RWPE1 (cell line): ENCODE results near the gene SCRN1.

Source experiments
- CTCF ChIA-PET: fragments of 350-600 bp; sonication (Branson Sonifier 250); formaldehyde crosslinking; extraction: SDS; loops from one replicate; lab custom pipeline; 2021; lab: Yijun Ruan, JAX
- POLR2A ChIA-PET: fragments of 400-600 bp; formaldehyde crosslinking; extraction: SDS; loops from one replicate; lab custom pipeline; 2020; ENCODE audit warnings: antibody characterized with exemption; ENCODE audit not compliant: low non-redundant PET; lab: Yijun Ruan, JAX
- DNase-seq: peaks from one replicate; pipeline ENCODE4 v3.0.0; 2012; ENCODE audit warnings: low spot score
- H3K27ac ChIP-seq: fragments of 450-650 bp; 2 replicates; pipeline ENCODE4 v1.5.1; 2017
- TF ChIP-seq, protein P1 (sequence below): fragments of 450-650 bp; conservative IDR thresholded peaks from 2 replicates; pipeline ENCODE4 v1.5.1; 2017; ENCODE audit warnings: low read depth, mild to moderate bottlenecking

SCRN1 gene

DNA sequence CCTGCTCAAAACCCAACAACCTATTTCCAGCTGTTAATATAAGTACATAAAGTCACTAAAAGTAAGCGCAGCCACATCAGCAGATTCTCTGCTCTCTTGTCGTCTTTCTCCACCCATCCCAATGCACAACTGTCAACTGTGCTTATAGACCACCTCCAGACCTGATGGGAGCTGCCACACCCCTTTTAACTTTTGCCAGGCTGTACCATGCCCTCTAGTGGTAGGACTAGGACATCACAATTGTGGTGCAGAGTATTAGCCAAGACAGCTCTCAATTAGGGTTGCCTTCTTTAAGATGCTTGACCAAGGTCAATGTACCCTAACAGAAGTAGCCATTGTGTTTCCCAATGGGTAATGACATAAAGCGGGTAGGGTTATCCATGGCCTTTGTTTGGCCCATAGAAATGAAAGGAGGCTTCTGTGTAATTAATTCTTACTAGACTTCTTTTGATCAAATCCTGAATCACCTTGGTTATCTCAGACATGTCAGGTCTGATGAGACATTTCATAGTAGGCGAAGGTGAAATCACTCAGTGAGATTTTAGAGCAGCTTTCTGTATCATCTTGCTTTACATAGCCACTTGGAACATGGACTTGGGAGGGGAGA is 68.1 kb downstream of the SCRN1 start:
- TF ChIP-seq, protein P1, sequence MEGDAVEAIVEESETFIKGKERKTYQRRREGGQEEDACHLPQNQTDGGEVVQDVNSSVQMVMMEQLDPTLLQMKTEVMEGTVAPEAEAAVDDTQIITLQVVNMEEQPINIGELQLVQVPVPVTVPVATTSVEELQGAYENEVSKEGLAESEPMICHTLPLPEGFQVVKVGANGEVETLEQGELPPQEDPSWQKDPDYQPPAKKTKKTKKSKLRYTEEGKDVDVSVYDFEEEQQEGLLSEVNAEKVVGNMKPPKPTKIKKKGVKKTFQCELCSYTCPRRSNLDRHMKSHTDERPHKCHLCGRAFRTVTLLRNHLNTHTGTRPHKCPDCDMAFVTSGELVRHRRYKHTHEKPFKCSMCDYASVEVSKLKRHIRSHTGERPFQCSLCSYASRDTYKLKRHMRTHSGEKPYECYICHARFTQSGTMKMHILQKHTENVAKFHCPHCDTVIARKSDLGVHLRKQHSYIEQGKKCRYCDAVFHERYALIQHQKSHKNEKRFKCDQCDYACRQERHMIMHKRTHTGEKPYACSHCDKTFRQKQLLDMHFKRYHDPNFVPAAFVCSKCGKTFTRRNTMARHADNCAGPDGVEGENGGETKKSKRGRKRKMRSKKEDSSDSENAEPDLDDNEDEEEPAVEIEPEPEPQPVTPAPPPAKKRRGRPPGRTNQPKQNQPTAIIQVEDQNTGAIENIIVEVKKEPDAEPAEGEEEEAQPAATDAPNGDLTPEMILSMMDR: peak; percentile 97
- DNase-seq: peak; percentile 65
- POLR2A ChIA-PET: no interaction called here
- CTCF ChIA-PET: interaction anchor here (0.5 to 2.7 kb wide), 24 partner anchors 13 to 999 kb away, joined by 3 to 11 read pairs (median 3); no protein-coding TSS in a partner anchor
- no peak overlapping the region for H3K27ac ChIP-seq

DNA sequence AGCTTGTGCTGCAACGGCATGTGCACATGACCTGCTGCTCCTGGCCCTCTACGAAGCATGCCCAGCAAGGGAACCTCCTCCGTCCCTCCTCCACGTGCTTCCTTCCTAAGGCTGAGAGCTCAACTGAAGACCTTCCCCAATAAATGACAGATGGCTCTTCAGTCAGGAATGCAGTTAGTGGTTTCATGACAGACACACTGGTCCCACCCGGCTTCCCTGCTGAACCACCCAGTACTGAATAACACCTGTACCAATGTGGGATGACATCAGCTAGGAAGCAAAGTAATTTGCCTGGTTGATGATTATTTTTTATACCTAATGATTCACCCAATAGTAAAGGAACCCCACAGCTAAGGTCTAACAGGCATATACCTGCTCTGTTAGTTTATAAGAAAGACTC is 69.1 kb downstream of the SCRN1 start:
- TF ChIP-seq, protein P1: no peak
- CTCF ChIA-PET: interaction anchor here (1.0 to 2.7 kb wide), 5 partner anchors 8 to 998 kb away, joined by 3 to 11 read pairs (median 3); no protein-coding TSS in a partner anchor
- POLR2A ChIA-PET: no interaction called here
- H3K27ac ChIP-seq: no peak overlapping the region
- DNase-seq: no peak

DNA sequence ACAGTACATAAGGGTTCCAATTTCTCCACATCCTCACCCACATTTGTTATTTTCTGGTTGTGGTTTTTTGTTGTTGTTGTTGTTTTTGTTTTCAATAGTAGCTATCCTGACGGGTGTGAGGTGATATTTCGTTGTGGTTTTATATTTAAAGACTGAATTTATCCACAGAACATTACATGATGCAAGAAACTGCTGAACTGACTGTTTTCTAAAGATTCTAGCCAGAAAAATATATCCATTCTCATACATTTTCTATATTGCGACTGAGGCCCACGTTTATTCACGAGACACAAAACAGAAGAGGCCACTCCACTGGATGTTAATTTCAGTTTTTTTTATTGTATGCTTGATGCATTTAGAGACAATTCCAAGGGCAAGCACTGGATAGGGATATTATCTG is 69.8 kb downstream of the SCRN1 start:
- H3K27ac ChIP-seq: no peak overlapping the region
- DNase-seq: no peak
- ChIA-PET CTCF (interaction anchor here (1.1 kb wide), 1 partner anchor 9 kb away, joined by 3 read pairs; no protein-coding TSS in a partner anchor), POLR2A (no interaction called here)
- TF ChIP-seq, protein P1: no peak

DNA sequence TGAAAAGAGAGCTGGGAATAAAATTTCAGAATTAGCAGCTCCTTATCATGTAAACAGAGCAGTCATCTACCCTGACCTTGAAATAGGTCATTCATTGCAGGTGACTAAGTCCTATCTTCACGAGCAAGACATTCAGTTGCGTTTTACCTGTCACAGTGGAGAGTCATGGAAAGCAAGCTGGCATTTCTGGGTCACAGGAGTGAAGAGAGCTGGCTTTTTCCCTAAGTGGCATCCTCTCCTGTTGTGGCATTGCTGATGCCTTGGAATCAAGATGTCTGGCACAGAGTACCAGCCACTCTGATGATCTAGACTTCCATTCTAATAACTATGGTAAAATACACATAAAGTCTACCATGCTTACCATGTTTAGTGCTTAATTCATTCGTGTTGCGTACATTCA is 70.8 kb downstream of the SCRN1 start:
- TF ChIP-seq, protein P1: no peak
- POLR2A ChIA-PET: no interaction called here
- CTCF ChIA-PET: interaction anchor here (0.5 to 0.6 kb wide), 2 partner anchors 156 to 160 kb away, joined by 3 read pairs; no protein-coding TSS in a partner anchor
- H3K27ac ChIP-seq: no peak overlapping the region
- DNase-seq: no peak

DNA sequence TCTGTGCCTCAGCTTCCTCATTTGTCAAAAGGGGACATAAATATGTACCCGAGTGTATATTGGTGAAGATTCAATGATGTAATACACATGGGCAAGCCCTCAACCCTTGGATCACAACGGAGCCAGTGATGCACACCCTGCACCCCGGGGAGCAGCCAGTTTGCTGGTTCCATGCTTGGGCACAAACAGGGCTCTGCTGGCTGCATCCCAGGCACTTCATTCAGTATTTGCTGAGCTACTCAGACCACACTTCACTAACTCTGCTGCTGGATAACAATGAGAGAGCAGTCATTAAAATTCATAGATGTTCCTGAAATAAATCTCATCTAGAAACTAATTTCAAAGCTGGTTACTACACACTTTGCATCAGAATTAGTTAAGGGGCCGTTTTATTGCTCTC is 72.0 kb downstream of the SCRN1 start:
- no peak overlapping the region for H3K27ac ChIP-seq
- TF ChIP-seq, protein P1: no peak
- POLR2A ChIA-PET: no interaction called here
- DNase-seq: no peak
- CTCF ChIA-PET: no interaction called here

DNA sequence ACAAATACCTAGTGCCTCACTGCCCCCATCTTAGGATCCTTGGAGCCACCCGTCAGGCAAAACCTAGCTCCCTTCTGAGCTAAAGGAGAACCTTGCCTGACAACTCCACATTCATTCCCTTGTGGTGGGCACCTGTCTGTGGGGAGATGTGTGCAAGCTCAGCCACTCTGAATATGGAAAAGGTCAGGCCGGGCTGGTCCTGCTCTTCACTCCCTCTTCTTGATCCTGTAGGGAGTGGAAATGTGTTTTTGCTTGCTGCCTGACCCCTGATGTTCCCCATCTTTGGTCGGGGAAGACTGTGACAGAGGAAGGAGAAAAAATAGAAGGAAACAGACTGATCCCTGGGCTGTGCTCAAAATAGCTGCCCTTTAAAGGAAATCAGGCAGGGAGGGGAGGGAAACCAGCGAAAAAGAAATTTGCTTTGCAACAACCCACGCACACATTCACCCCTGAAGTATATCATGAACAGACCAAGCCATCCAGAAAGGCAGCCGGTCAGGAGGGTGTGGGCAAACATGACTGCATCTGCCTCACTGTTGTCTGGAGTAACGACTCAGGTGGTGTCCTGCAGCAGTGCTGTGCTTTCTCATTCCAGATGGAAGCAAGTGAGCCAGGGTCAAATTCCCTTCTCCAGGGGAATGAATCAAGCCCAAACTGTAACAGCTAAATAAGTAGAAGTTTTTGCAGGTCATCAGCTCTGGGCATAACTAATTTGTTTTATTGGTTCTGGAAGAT is 74.0 kb downstream of the SCRN1 start:
- DNase-seq: no peak
- POLR2A ChIA-PET: no interaction called here
- CTCF ChIA-PET: no interaction called here
- no peak overlapping the region for H3K27ac ChIP-seq
- TF ChIP-seq, protein P1: no peak
